ENCODE results near the gene C10orf143.

DNA sequence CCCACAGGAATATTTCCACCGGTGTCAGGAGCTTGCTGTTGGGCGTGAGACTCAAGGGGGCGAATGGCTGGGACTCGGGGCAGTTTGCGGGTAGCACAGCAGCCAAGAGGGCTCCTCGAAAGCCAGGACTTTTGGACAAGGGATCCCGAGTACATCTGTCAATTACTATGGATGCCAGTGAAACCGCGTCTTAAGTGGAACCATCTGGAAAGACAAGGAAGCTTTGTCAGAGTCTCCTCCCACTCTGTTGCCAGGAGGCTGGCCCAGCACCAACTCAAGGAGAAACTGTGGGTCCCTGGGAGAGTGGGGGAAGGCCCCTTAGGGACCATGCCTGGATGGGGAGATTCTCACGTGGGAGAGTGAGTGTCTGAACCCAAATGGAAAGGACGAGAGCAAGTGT, 57.1 kb downstream of the C10orf143 start:
- TF ChIP-seq GATA2 (IDR thresholded peaks at IDR 0.05; ENCODE audit: low read depth, low read length) (no peak), GATA3 (IDR thresholded peaks at IDR 0.05; ENCODE audit: low read depth, low read length) (no peak)
